Testis (tissue), 2 donors: Measurements from ENCODE around the gene MAML3.

Experiments used
- CTCF ChIP-seq, 3 experiments: fragments of 450-650 bp in 2 of 3; fragments of 200-600 bp in 1 of 3; sonication (generic) in 1 of 3; IDR thresholded peaks; one replicate each; pipeline ENCODE4 v1.5.1; 2016 to 2019; ENCODE audit warnings: antibody characterized with exemption in 3 of 3, mild to moderate bottlenecking in 2 of 3, moderate library complexity in 1 of 3
- POLR2A ChIP-seq: fragments of 450-650 bp; IDR thresholded peaks from one replicate; pipeline ENCODE4 v1.6.1; 2017; ENCODE audit warnings: antibody characterized with exemption, mild to moderate bottlenecking, moderate library complexity

- TF ChIP-seq POLR2A (no peak), CTCF (IDR thresholded peaks at IDR 0.05) (no peak)
These were observed 26.6 kb downstream of the MAML3 start for GRCh38 chr4:140127422-140127821.
